HFF-Myc (cell line): ENCODE results near the gene MUC22.

ENCODE experiments used
- DNase-seq: peaks from one replicate; pipeline ENCODE4 v3.0.0-alpha.2; 2011; ENCODE audit warnings: low read depth; ENCODE audit errors: extremely low read depth
- H3K4me3 ChIP-seq: replicated peaks from 2 replicates; pipeline ENCODE4 v1.5.1; 2011; ENCODE audit warnings: low read depth, mild to moderate bottlenecking, control low read depth, low read length
- TF ChIP-seq, protein P1 (sequence below): IDR thresholded peaks from 2 replicates; pipeline ENCODE4 v1.5.1; 2012; ENCODE audit warnings: mild to moderate bottlenecking, low read depth, low read length, control low read depth; ENCODE audit errors: missing control alignments

The MUC22 gene

DNA sequence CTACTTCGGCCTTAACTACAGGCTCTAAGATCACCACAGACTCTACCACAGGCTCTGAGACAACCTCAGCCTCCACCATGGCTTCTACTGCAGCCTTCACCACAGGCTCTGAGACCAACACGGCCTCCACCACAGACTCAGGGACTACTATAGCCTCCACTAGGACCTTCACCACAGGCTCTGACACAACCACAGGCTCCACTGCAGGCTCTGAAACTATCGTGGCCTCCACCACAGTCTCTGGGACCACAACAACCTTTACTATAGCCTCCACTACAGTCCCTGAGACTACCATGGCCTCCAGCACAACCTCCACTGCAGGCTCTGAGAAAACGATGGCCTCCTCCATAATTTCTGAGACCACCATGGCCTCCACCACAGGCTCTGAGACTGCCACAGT, 15.3 kb downstream of the MUC22 start:
- no peak overlapping the region for H3K4me3 ChIP-seq
- TF ChIP-seq, protein P1, sequence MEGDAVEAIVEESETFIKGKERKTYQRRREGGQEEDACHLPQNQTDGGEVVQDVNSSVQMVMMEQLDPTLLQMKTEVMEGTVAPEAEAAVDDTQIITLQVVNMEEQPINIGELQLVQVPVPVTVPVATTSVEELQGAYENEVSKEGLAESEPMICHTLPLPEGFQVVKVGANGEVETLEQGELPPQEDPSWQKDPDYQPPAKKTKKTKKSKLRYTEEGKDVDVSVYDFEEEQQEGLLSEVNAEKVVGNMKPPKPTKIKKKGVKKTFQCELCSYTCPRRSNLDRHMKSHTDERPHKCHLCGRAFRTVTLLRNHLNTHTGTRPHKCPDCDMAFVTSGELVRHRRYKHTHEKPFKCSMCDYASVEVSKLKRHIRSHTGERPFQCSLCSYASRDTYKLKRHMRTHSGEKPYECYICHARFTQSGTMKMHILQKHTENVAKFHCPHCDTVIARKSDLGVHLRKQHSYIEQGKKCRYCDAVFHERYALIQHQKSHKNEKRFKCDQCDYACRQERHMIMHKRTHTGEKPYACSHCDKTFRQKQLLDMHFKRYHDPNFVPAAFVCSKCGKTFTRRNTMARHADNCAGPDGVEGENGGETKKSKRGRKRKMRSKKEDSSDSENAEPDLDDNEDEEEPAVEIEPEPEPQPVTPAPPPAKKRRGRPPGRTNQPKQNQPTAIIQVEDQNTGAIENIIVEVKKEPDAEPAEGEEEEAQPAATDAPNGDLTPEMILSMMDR: no peak
- no peak for DNase-seq

DNA sequence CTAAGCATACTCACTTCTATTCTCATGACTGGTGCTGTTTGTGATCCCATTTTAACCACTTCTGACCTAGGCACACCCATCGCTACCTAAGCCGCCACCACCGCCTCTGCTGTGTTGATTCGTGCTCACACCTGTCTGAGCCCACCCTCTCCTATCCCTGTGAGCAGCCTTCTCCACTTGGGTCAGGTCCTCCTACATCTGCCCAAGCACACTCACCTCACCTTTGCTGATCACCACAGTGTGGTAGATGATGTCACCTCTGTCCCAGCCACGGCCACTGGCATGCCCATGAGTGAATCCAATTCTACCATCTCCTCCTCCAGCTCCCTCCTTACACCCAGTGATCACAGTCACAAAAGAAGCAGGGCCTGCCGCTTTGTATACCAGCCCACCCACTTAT, 20.8 kb downstream of the MUC22 start:
- DNase-seq: no peak
- TF ChIP-seq, protein P1: no peak
- H3K4me3 ChIP-seq: no peak overlapping the region

DNA sequence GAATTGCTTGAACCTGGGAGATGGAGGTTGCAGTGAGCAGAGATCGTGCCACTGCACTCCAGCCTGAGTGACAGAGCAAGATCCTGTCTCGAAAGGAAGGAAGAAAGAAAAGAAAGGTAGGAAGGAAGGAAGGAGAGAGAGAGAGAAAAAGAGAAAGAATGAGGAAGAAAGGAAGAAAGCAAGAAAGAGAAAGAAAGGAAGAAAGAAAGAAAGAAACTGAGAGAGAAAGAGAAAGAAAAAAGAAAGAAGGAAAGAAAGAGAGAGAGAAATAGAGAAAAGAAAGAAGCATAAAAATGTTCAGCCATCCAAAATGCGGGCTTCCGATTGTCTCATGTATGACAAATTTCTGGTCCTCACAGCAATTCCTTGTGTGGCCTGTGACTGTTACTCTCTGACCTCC, 22.8 kb downstream of the MUC22 start:
- H3K4me3 ChIP-seq: no peak overlapping the region
- DNase-seq: no peak
- TF ChIP-seq, protein P1: no peak

DNA sequence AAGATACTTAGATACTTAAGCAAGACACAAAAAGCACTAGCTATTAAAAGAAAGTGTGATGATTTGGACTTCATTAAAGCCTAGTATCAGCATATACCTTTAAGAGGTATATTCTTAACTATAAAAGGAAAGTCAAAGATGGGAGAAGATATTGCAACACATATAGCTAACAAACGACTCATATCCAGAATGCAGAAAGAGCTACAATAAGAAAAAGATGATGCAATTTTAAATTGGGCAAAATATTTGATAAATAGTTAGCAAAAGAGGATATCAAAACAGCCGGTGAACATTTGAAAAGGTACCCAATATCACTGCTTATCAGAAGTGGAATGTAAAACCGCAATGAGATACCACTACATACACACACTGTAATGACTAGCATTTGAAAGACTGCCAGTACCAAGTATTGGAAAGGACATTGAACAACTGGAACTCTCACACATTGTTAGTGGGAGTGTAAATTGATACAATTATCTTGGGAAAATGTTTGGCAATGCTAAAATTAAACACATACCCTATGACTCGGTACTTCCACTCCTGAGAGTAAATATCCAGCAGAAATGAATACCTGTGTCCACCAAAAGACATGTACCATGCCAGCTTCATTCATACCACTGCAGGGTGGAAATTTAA, 25.7 kb downstream of the MUC22 start:
- no peak overlapping the region for H3K4me3 ChIP-seq
- TF ChIP-seq, protein P1: no peak
- DNase-seq: no peak

DNA sequence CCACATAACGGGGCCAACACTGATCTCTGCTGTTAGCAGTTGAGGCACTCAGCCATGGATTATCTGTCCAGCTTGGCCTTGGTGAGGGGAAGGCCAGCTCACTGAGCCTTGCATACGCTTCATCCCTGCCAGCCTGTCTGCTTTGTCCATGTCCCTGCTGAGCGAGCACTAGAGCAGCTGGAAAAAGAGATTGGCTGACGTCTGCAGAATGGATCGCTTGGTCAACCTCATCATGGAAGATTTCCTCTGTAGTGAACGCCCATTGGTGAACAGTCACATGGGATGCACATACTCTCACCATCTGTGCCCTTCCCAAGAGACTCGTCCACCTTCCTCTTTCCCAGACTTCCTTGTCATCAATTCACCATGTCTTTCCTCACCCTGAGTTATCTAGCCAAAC, 26.9 kb downstream of the MUC22 start:
- TF ChIP-seq, protein P1: no peak
- no peak overlapping the region for H3K4me3 ChIP-seq
- no peak for DNase-seq

DNA sequence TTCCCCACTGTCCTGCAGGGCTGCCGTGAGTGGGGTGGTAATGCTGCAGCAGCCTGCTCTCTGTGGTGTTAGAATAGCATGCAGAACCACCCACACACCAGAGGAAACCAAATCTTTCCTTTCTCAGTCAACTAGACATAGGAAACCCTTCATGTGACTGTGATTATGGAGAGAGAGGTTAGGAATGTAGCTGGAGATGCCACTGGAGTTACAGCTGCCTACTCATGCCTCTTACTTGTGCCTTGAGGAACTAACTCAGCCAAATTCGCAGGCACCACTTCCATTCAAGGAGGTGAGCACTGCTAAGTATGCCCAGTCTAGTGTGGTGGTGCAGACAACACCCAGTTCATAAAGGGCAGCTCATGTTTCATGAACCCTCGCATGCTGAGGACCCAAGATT, 27.4 kb downstream of the MUC22 start:
- H3K4me3 ChIP-seq: no peak overlapping the region
- DNase-seq: no peak
- TF ChIP-seq, protein P1: no peak

DNA sequence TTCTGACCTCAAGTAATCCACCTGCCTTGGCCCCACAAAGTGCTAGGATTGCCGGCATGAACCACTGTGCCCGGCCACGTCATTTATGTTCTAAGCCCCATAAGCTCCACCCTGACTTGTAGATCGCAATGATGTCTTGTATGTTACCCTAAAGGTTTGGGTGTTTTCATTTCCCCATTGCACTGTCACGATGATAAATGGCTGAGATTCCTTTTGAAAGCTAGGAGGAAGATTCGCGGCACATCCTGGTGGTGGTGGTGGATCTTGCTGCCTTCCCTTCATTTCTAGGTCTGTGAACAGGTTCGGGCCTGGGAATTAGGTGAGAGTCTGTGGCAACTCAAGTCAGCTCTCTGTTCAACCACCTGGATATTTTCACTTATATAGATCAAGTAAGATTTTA, 28.3 kb downstream of the MUC22 start:
- TF ChIP-seq, protein P1: no peak
- no peak overlapping the region for H3K4me3 ChIP-seq
- DNase-seq: no peak
